Activated naive CD4-positive, alpha-beta T cell treated with anti-CD3 and anti-CD28 coated beads, Interleukin-2, amount 50 U/mL, for 72 hours (primary cell): Measurements from ENCODE around the gene PLIN3. TPM values are rescaled to one million over a fixed set of nuclear protein-coding genes. Genes with fewer than 3 reads are reported as not detected.

Source experiments
- ATAC-seq, 2 donors: fragments of 150-1000 bp; cut with Tn5 transposase; 2 replicates each; pipeline ENCODE4 v1.10.0; 2021; ENCODE audit warnings: mild to moderate bottlenecking in 2 of 2, moderate library complexity in 2 of 2
- DNase-seq, 2 donors: peaks; one replicate each; pipeline ENCODE4 v3.0.0; 2021 to 2022; ENCODE audit warnings: low spot score in 2 of 2
- H3K27ac Mint-ChIP-seq, 2 donors: one replicate each; pipeline ENCODE4 v1.8.0; 2022; ENCODE audit warnings: mild to moderate bottlenecking in 2 of 2, mixed read lengths in 2 of 2
- H3K36me3 Mint-ChIP-seq, 2 donors: one replicate each; pipeline ENCODE4 v1.8.0; 2022; ENCODE audit warnings: mixed read lengths in 2 of 2
- H3K9me3 Mint-ChIP-seq, 2 donors: one replicate each; pipeline ENCODE4 v1.8.0; 2022; ENCODE audit warnings: mixed read lengths in 2 of 2
- total RNA-seq, 2 donors: library from RNA; stranded (reverse); gene quantifications; one replicate each; pipeline ENCODE4 v1.2.3, GENCODE V29; 2022

The PLIN3 gene, protein sequence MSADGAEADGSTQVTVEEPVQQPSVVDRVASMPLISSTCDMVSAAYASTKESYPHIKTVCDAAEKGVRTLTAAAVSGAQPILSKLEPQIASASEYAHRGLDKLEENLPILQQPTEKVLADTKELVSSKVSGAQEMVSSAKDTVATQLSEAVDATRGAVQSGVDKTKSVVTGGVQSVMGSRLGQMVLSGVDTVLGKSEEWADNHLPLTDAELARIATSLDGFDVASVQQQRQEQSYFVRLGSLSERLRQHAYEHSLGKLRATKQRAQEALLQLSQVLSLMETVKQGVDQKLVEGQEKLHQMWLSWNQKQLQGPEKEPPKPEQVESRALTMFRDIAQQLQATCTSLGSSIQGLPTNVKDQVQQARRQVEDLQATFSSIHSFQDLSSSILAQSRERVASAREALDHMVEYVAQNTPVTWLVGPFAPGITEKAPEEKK
- total RNA-seq, result 10 to 100 TPM; 47.5 TPM

DNA sequence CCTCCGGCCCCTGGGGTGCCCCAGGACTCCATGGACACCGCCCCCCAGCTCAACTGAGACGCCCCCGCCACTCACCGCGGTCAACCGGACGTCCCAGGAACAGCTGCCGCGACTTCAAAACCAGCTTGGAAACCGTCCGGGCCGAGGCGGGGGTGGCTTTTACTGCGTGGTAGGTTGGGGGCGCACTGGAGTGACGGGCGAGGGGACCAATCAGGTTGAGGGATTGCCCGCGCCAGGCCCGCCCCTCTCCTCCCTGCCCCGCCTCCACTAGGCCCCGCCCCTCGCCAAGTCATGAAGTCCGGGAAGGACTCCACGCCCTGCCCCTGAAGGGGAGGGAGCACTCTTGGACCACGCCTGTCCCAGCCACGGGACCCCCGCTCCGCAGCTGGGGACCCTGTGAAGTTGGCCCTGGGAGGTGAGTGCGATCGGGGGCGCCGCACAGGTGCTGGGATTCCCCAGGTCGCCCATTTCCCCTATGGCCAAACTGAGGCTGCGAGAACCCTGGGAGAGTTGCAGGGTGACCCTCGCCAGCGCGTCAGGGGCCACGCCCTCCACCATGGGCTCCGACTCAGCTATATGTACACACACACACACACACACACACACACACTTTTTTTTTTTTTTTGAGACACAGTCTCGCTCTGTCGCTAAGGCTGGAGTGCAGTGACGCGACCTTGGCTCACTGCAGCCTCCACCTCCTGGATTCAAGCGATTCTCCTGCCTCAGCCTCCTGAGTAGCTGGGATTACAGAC, at the start of gene PLIN3:
Gene PLIN3 (minus strand): TSS at position 134 of the 752 bp plus-strand sequence. CDS start 6,273 bp downstream, outside the sequence.
- peak within 1 kb of the TSS; percentile 15 to 72 for H3K27ac Mint-ChIP-seq
- H3K9me3 Mint-ChIP-seq, result no peaks in the 10 kb centered on the region
- ATAC-seq (peak; percentile 90 to 96), DNase-seq (peak; percentile 93 to 97)
- no peaks in the 10 kb centered on the region for H3K36me3 Mint-ChIP-seq

DNA sequence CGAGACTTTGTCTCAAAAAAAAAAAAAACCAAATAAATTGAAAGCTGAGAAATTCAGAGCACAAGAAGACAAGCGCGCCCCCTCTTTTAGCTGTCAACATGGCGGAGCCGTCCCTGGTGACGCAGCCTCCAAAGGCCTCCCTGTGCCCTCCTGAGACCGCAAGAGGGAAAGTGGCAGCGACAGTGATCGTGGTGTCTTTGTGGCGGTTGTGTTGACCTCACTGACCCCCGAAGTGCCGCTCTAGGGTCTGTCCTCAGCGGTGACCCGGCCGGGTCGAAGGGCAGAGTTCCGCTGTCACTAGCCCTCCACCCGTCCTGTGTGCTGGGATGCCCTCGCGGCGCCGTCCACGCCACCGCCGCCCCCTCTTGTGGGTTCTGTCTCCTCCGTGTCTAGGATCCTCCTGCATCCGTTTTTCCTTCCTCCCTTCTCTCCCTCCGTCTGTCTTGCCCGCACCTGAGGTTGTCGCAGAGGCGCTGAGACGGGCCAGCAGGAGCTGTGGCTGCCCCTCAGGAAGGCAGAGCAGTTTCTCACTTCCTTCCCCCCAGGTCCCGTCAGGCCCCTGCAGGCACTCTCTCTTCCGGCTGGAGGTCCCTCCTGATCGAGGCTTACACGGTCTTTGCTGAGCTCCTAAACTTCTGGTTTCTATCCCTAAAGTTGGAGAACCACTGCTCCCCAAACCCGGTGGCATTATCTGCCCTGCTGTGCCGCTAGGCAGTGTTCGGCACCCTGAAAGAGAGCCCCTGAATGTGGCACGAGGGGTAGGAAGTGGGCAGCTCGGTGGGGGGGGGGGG, 49.0 kb upstream of the PLIN3 start:
- H3K9me3 Mint-ChIP-seq, result no peaks in the 10 kb centered on the region
- H3K36me3 Mint-ChIP-seq, result peaks cover 55 to 70% of the 10 kb centered on the region in 2 donors
- ATAC-seq (peak in 1 of 2 donors; percentile 2), DNase-seq (peak in 1 of 2 donors; percentile 21)
- H3K27ac Mint-ChIP-seq, result peak overlapping the region; percentile 82 to 98

DNA sequence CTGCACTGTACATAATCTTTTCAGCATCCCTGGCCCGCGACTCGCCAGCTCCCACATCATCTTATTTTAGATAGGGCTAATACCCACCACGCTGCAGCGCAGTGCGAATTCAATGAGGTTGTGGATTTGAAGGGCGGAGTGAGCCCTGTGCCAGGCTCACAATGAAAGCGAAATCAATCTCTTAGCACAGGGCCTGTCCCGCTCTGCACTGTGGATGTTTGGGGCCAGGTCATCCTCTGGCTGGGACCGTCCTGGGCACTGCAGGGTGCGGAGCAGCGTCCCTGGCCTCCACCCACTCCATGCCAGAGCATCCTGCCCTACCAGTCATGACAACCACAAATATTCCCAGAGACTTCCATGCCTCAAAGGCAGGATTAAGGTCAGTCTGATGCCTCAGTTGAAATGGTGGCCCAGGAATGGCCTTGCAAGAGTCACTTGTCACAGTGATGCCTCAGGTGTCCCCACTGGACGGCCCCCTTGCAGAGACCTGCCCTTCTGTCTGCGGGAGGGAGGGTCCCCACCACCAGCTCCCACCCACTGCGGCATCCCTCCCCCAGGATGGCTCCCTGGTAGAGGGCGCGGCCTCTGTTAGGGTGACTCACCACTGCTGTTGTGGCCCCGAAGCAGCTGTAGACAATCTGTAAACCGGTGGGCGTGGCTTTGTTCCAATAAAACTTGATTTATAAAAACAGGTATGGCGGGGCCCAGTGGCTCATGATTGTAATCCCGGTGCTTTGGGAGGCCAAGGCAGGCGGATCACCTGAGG, 47.5 kb upstream of the PLIN3 start:
- DNase-seq, result peak; percentile 70 to 75

DNA sequence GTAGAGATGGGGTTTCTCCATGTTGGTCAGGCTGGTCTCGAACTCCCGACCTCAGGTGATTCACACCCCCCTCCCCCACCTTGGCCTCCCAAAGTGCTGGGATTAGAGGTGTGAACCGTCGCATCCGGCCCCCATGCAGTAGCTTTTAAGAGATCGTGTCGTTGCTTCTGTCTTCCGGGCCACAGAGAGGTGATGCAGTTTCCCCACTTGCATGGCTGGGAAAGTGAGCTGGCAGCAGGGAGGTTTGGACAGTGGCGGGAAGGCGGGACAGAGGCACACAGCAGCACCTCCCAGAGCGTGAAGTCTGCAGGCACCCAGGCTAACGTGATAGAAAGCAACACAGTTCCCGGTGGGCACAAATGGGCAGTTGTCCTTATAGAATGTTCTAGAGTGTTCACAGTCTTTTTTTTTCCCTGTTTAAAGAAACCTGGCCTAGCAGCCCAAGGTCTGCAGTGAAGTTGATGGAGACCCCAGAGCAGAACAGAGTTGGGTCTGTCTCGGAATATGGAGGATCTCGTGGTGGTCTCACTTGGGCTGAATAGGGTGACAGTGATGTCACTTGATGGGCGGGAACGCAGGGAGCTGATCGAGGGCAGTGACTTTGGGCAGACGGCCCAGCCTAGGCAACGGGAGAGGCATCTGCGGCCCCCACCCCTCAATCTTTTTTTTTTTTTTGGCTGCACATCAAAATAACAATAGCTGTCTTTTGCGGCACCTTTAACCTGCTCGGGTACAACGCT, 46.7 kb upstream of the PLIN3 start:
- peak overlapping the region; percentile 82 to 94 for H3K27ac Mint-ChIP-seq
- ATAC-seq (no peak), DNase-seq (no peak)
- H3K36me3 Mint-ChIP-seq, result peaks cover 59 to 73% of the 10 kb centered on the region in 2 donors
- H3K9me3 Mint-ChIP-seq, result no peaks in the 10 kb centered on the region

More for the DNA sequence above, 47.5 kb upstream of the PLIN3 start:
- Mint-ChIP-seq H3K27ac (peak overlapping the region; percentile 82 to 94), H3K36me3 (peaks cover 59 to 73% of the 10 kb centered on the region in 2 donors), H3K9me3 (no peaks in the 10 kb centered on the region)
- peak; percentile 70 to 72 for ATAC-seq

DNA sequence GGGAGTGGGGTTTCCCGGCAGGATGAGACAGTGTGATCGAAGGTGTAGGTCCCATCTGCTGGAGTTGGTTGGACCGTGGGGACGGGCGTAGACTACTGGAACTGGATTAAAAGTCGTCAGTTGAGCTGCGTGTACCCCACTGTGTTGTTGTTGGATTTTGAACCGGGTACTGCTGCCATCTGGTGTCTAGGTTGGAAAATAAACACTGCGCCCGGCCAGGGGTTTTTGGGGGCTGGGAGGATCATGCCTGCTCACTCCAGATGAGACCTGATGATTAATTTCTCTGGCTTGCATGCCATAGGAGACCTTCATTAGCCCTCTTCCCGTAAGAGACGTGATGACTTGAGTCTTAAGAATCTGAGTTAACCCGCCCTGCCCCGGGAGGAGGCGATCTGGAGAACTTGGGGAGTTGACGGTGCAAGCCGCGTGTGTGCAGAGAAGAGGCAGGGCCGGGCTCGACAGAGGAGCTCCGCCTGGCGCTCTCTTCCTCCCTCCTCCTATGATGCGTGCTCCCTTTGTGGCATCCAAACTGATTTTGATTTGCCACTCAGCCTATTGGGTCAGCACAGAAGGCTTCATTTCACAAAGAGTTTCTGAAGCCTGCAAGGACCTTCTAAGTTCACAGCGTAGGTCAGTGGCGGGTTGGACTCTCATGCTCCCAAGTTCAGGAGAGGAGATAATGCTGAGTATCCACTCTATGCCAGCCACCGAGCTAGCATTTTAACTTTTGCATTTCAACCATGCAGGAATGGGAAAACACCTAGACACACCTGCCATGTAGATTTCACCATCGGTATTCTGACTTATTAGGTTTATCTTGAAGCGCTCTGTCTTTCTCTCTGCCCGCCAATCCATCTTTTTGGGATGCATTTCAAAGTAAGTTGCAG, 44.6 kb upstream of the PLIN3 start:
- Mint-ChIP-seq H3K36me3 (peaks cover 59 to 65% of the 10 kb centered on the region in 2 donors), H3K9me3 (no peaks in the 10 kb centered on the region), H3K27ac (peak overlapping the region; percentile 81 to 94)
- peak; percentile 19 to 57 for ATAC-seq
- DNase-seq, result peak; percentile 70 to 82

DNA sequence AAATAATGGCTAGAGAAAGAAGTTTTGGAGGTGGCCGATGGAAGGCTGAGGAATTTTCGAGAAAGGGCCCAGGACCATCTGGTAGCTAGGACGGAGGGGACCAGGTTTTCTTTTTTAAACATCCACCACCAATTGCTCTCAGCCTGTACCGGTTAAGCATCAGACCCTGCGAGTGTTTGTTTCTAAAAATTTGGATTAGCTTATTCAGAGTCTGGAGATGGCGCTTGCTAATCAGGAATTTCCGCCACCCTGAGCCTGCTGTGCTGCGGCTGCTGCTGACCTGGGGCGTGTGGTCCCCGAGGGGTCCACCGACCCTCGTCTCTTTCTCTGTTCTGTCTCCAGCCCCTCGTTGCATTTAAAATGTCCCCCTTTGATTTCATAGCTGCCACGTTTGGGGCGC, 43.8 kb upstream of the PLIN3 start:
- Mint-ChIP-seq H3K9me3 (no peaks in the 10 kb centered on the region), H3K27ac (peak overlapping the region; percentile 81 to 94), H3K36me3 (peaks cover 53 to 58% of the 10 kb centered on the region in 2 donors)
- DNase-seq (no peak), ATAC-seq (no peak)

DNA sequence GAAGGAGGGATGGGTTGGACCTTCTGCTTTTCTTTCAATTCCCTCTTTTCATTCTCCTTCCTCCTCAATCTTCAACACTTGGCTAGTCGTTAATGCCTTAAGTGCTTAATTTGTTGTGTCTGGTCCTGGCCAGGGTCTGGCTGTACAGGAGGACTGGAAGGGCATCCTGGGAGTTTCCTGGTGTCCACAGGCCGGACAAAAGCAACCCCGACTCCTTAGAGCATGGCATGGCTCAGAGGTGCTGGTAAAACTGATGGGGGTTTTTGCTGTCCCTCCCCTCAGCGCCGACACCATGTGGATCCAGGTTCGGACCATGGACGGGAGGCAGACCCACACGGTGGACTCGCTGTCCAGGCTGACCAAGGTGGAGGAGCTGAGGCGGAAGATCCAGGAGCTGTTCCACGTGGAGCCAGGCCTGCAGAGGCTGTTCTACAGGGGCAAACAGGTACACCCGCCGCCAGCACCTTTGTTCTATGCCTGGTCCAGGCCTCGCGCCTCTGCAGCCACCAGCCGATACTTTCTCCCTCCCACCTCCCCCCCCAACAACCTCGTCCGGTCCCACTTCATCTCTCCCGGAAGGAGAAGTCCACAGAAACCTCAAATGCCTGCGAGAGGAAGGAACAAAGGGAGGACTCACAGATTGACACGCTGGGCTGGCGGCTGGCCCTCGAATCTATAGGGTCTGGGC, 43.3 kb upstream of the PLIN3 start:
- ATAC-seq (no peak), DNase-seq (peak in 1 of 2 donors; percentile 27)
- Mint-ChIP-seq H3K9me3 (no peaks in the 10 kb centered on the region), H3K27ac (peak overlapping the region; percentile 81 to 94), H3K36me3 (peaks cover 47 to 53% of the 10 kb centered on the region in 2 donors)

DNA sequence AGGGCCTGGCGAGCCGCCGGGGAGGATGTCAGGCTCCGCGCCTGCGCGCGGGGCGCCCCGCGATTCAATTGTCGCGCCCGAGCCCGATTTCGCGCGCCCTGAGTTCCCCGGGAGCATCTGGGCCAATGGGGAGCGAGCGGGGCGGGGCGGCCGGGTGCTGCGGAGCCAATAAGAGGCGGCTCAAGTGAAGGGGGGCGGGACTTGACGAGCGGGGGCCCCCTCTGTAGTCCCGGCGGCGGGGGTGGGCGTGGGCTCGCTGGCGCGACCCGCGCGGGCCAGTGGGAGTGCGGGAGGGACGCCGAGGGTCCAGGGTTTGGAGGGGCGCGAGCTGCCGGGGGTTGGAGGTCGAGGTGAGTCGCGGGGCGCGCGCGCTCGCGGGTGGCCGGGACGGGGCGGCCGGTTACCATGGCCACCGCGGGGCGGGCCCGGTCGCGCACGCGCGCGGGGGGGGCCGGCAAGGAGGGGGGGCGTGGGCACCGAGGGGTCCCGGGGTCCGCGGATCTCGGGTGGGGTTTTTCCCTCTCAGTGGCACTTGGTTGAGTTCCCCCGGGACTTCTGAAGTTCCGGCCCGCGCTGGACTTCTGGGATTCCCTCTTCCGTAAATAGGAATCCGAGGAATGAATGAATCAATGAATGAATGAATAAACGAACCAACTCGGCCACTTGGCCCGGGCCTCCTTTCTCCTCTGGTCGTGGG, 42.6 kb upstream of the PLIN3 start:
- ATAC-seq, result peak; percentile 79 to 82
- Mint-ChIP-seq H3K36me3 (peaks cover 41 to 47% of the 10 kb centered on the region in 2 donors), H3K27ac (peak overlapping the region; percentile 81 to 85), H3K9me3 (no peaks in the 10 kb centered on the region)
- DNase-seq, result peak; percentile 94 to 95

DNA sequence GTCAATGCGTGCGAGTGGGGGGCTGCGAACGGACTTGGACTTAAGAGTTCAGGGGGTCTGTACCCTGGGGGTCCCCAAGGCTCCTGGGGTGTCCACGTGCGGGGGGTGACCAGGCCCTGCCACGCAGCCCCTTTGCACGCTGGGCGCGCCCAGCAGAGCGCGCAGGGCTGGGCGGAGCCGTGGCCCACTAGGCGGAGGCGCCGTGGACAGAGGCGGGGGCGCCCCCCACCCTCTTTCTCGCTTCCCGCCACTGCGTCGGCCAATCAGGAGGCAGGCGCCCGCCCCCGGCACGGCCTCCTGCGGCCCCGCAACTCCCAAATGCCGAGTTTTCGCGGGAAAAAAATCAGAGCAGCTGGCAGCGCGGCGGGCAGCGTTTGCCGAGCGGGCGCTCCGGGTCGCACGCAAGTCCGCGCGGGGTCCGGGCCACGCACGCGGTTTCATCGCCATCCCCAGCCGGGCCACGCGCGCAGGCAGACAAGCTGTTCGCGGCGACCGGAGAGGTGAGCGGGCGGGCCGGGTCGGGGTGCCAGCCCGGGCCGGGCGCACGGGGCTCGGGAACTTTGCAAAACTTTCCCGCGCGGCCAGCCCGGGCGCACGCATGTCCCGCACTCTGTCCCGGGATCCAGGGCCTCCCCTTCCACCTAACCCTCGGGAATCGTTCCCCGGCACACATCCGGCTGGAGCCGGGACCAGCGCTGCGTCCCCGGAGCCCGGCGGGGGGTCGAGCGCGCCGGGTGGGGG, 41.9 kb upstream of the PLIN3 start, which contains the start of gene UHRF1:
Gene UHRF1 (plus strand): TSS at position 346 of the 741 bp plus-strand sequence. CDS start 1,385 bp downstream, outside the sequence.
- DNase-seq (peak; percentile 75 to 84), ATAC-seq (peak; percentile 64 to 69)
- Mint-ChIP-seq H3K9me3 (no peaks in the 10 kb centered on the region), H3K36me3 (peaks cover 34 to 41% of the 10 kb centered on the region in 2 donors), H3K27ac (peak within 1 kb of the TSS in 1 of 2 donors; percentile 85)

DNA sequence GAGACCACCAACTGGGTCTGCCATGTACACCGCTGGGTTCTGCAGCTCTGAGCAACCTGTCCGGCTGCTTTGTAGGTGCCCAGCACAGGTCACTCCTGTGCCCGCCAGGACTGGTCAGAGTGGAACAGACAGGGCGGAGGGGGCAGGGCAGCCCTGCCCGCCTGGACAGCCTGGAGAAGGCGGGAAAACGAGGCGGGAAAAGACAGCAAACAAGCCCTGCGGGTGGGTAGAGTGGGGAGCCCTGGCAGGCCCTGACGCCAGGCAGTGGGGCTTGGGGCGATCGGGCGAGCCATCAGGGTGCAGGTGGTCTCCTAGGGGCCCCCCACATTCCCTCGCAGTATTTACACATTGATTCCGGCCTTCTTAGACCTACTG, 41.3 kb upstream of the PLIN3 start:
- DNase-seq (no peak), ATAC-seq (no peak)
- H3K9me3 Mint-ChIP-seq, result no peaks in the 10 kb centered on the region
- H3K27ac Mint-ChIP-seq, result no peak overlapping the region
- H3K36me3 Mint-ChIP-seq, result peaks cover 29 to 35% of the 10 kb centered on the region in 2 donors

DNA sequence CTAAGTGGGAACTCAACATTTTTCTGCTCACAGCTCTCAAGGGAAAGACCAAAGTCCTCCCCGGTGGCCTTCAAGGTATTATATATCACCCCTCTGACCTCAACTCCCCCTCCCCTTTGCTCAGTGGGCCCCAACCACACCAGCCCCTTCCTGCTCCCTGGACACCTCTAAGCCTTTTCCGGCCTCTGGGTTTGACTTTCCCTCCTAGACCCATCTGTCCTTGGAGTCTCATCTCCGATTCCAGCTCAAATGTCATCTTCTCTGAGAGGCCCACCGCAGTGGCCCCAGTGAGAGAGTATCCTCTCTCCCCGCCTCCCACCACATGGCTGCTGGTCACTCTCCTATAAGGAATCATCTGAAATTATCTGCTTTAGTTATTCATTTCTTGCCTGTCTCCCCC, 40.9 kb upstream of the PLIN3 start:
- no peaks in the 10 kb centered on the region for H3K9me3 Mint-ChIP-seq
- no peak for DNase-seq
- no peak for ATAC-seq
- no peak overlapping the region for H3K27ac Mint-ChIP-seq
- peaks cover 29 to 31% of the 10 kb centered on the region in 2 donors for H3K36me3 Mint-ChIP-seq

DNA sequence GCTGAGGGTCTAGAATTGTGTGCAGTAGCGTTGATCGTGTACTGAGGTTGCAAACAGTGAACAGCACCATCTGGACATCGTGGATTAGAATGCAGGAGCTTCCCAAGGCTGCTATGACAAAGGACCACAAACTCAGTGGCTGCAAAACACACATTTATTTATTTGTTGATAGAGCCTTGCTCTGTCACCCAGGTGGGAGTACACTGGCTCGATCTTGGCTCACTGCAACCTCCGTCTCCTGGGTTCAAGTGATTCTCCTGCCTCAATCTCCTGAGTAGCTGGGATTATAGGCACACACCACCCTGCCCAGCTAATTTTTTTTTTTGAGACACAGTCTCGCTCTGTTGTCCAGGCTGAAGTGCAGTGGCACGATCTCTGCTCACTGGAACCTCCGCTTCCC, 39.5 kb upstream of the PLIN3 start:
- ATAC-seq, result no peak

DNA sequence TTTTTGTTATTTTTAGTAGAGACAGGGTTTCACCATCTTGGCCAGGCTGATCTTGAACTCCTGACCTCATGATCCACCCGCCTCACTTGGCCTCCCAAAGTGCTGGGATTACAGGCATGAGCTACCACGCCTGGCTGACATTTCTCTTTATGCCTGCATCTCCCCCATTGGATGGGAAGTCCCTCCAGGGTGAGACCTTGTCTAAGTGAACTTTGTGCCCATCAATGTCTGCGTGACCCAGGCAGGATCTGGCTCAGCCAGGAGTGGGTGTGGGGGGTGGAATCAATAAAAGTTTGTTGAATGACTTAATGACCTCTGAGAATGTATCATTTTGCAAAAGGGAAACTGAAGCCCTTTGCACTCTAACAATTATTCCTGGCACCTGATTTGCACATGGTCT, 37.0 kb upstream of the PLIN3 start:
- H3K36me3 Mint-ChIP-seq, result no peaks in the 10 kb centered on the region
- no peak for DNase-seq
- no peaks in the 10 kb centered on the region for H3K9me3 Mint-ChIP-seq
- no peak for ATAC-seq
- H3K27ac Mint-ChIP-seq, result no peak overlapping the region

More for the DNA sequence above, 39.5 kb upstream of the PLIN3 start:
- Mint-ChIP-seq H3K9me3 (no peaks in the 10 kb centered on the region), H3K36me3 (peaks cover 16 to 17% of the 10 kb centered on the region in 2 donors), H3K27ac (no peak overlapping the region)
- DNase-seq, result no peak
